ENCODE data around the gene CTSF. TPM values are rescaled to one million over a fixed set of nuclear protein-coding genes. Genes with fewer than 3 reads are reported as not detected.
A peak's percentile ranks its signal among the peaks of the same experiment; 100 is the strongest.

The CTSF gene
- total RNA-seq, 1 experiment from 2014 or later = 28.7 TPM

- CTCF ChIA-PET = interaction anchor here (0.6 kb wide), 1 partner anchor 71 kb away, joined by 5 read pairs; no protein-coding TSS in a partner anchor
- no peak for DNase-seq (ENCODE audit: low read depth, low spot score)
- intact Hi-C loops (cut with micrococcal nuclease; ENCODE audit: unreplicated experiment) = no loop called here
- ATAC-seq = no peak
- H3K4me3 ChIP-seq (ENCODE audit: low read depth in 2 of 2, low read length in 2 of 2) = no peak overlapping the region
- no peaks in the 10 kb centered on the region for H3K27me3 ChIP-seq (ENCODE audit: control insufficient read depth, insufficient read depth, low read length)
- in situ Hi-C loops (cut with HindIII; ENCODE audit: low pct_unique_long_range_greater_than_20kb, low sequenced_read_pairs) = no loop called here
- POLR2A ChIA-PET = no interaction called here
- H3K9me3 ChIP-seq (ENCODE audit: control insufficient read depth, insufficient read depth, low read depth, low read length) = no peaks in the 10 kb centered on the region
- H3K4me1 ChIP-seq (ENCODE audit: control insufficient read depth, insufficient read depth, low read length) = peaks cover 9% of the 10 kb centered on the region
- H3K27ac ChIP-seq (ENCODE audit: low read length) = no peak overlapping the region
- TF ChIP-seq SIN3A (IDR thresholded peaks at IDR 0.05; ENCODE audit: borderline replicate concordance, insufficient read depth, low read depth, low read length) (no peak), REST (IDR thresholded peaks at IDR 0.05; ENCODE audit: insufficient read depth in 1 of 2, low read depth in 2 of 2, low read length in 1 of 2) (no peak), TCF7L2 (IDR thresholded peaks at IDR 0.05; ENCODE audit: low read depth, low read length) (no peak), POLR2AphosphoS5 (IDR thresholded peaks at IDR 0.05; ENCODE audit: low read depth, low read length) (no peak), CTCF (IDR thresholded peaks at IDR 0.05) (no peak)
- BruUV-seq (replicated peaks) = no TSS peak
- H3K36me3 ChIP-seq (ENCODE audit: control insufficient read depth, insufficient read depth, low read length) = no peaks in the 10 kb centered on the region
Observed at GRCh38 chr11:66547662-66548009, 20.8 kb downstream of the CTSF start.

- no peak for ATAC-seq
- H3K27me3 ChIP-seq (ENCODE audit: control insufficient read depth, insufficient read depth, low read length) = no peaks in the 10 kb centered on the region
- POLR2A ChIA-PET = no interaction called here
- in situ Hi-C loops (cut with HindIII; ENCODE audit: low pct_unique_long_range_greater_than_20kb, low sequenced_read_pairs) = no loop called here
- H3K4me3 ChIP-seq (ENCODE audit: low read depth in 2 of 2, low read length in 2 of 2) = peak overlapping the region; percentile 87 to 92; a peak in 3 of 4 replicates
- TF ChIP-seq SIN3A (IDR thresholded peaks at IDR 0.05; ENCODE audit: borderline replicate concordance, insufficient read depth, low read depth, low read length) (no peak), TCF7L2 (IDR thresholded peaks at IDR 0.05; ENCODE audit: low read depth, low read length) (no peak), REST (IDR thresholded peaks at IDR 0.05; ENCODE audit: insufficient read depth in 1 of 2, low read depth in 2 of 2, low read length in 1 of 2) (no peak)
- BruUV-seq (replicated peaks) = no TSS peak
- CTCF ChIA-PET = interaction anchor here (0.6 kb wide), 1 partner anchor 72 kb away, joined by 5 read pairs; no protein-coding TSS in a partner anchor
- intact Hi-C loops (cut with micrococcal nuclease; ENCODE audit: unreplicated experiment) = no loop called here
- peaks cover 9% of the 10 kb centered on the region for H3K4me1 ChIP-seq (ENCODE audit: control insufficient read depth, insufficient read depth, low read length)
- DNase-seq (ENCODE audit: low read depth, low spot score) = no peak
- no peaks in the 10 kb centered on the region for H3K36me3 ChIP-seq (ENCODE audit: control insufficient read depth, insufficient read depth, low read length)
- H3K9me3 ChIP-seq (ENCODE audit: control insufficient read depth, insufficient read depth, low read depth, low read length) = no peaks in the 10 kb centered on the region
- no peak overlapping the region for H3K27ac ChIP-seq (ENCODE audit: low read length)
Observed at GRCh38 chr11:66546966-66547661, 21.3 kb downstream of the CTSF start.

Data from Panc1 (cell line).